H9 (cell line): ENCODE measurements around the gene NSD1. TPM values are rescaled to one million over a fixed set of nuclear protein-coding genes. Genes with fewer than 3 reads are reported as not detected.

Experiments
- DNase-seq: peaks from one replicate; pipeline ENCODE4 v3.0.0-alpha.2; 2017
- H2AFZ ChIP-seq: one replicate; pipeline ENCODE4 v1.6.1; 2013; ENCODE audit warnings: mild to moderate bottlenecking, low read length, control low read depth, moderate library complexity
- H2AK5ac ChIP-seq: 2 replicates; pipeline ENCODE4 v1.6.1; 2013; ENCODE audit warnings: low read length, control low read depth, mixed read lengths; ENCODE audit not compliant: insufficient read length
- H2BK120ac ChIP-seq: one replicate; pipeline ENCODE4 v1.6.1; 2013; ENCODE audit warnings: low read depth, mild to moderate bottlenecking, low read length, control low read depth, inconsistent platforms; ENCODE audit not compliant: poor library complexity, severe bottlenecking
- H2BK12ac ChIP-seq: 2 replicates; pipeline ENCODE4 v1.6.1; 2013; ENCODE audit warnings: low read length, control low read depth, mixed read lengths, low read depth; ENCODE audit not compliant: insufficient read length
- H2BK15ac ChIP-seq: 2 replicates; pipeline ENCODE4 v1.6.1; 2013; ENCODE audit warnings: low read depth, low read length, control low read depth
- H2BK20ac ChIP-seq: one replicate; pipeline ENCODE4 v1.6.1; 2013; ENCODE audit warnings: low read depth, mild to moderate bottlenecking, low read length, control low read depth, inconsistent platforms; ENCODE audit not compliant: poor library complexity, severe bottlenecking
- H2BK5ac ChIP-seq: 2 replicates; pipeline ENCODE4 v1.6.1; 2013; ENCODE audit warnings: low read length, control low read depth, mixed read lengths; ENCODE audit not compliant: insufficient read length
- H3K14ac ChIP-seq: 2 replicates; pipeline ENCODE4 v1.6.1; 2013; ENCODE audit warnings: low read length, control low read depth; ENCODE audit not compliant: insufficient read depth
- H3K18ac ChIP-seq: 2 replicates; pipeline ENCODE4 v1.6.1; 2013; ENCODE audit warnings: low read depth, mild to moderate bottlenecking, mixed read lengths, low read length, control low read depth; ENCODE audit not compliant: insufficient read length
- H3K23ac ChIP-seq: 2 replicates; pipeline ENCODE4 v1.6.1; 2013; ENCODE audit warnings: low read length, control low read depth, mixed read lengths, low read depth; ENCODE audit not compliant: insufficient read length
- H3K23me2 ChIP-seq: 2 replicates; pipeline ENCODE4 v1.6.1; 2013; ENCODE audit warnings: low read depth, mild to moderate bottlenecking, mixed read lengths, low read length, control low read depth; ENCODE audit not compliant: insufficient read length, poor library complexity, severe bottlenecking
- H3K27ac ChIP-seq: 2 replicates; pipeline ENCODE4 v1.5.1; 2013; ENCODE audit warnings: low read length, control low read depth, mixed read lengths, low read depth; ENCODE audit not compliant: insufficient read length
- H3K27me3 ChIP-seq: 2 replicates; pipeline ENCODE4 v1.6.1; 2013; ENCODE audit warnings: low read length, control low read depth, inconsistent platforms; ENCODE audit not compliant: insufficient read depth
- H3K4ac ChIP-seq: 2 replicates; pipeline ENCODE4 v1.6.1; 2013; ENCODE audit warnings: low read depth, mild to moderate bottlenecking, control low read depth, inconsistent platforms, low read length, moderate library complexity
- H3K4me1 ChIP-seq: 2 replicates; pipeline ENCODE4 v1.6.1; 2013; ENCODE audit warnings: low read length, control low read depth, inconsistent platforms; ENCODE audit not compliant: insufficient read depth
- H3K4me2 ChIP-seq: 2 replicates; pipeline ENCODE4 v1.6.1; 2013; ENCODE audit warnings: low read length, control low read depth, mixed read lengths; ENCODE audit not compliant: insufficient read length, insufficient read depth
- H3K56ac ChIP-seq: 2 replicates; pipeline ENCODE4 v1.6.1; 2013; ENCODE audit warnings: low read depth, mild to moderate bottlenecking, mixed read lengths, low read length, control low read depth; ENCODE audit not compliant: insufficient read length
- H3K79me1 ChIP-seq: 2 replicates; pipeline ENCODE4 v1.6.1; 2013; ENCODE audit warnings: low read depth, mild to moderate bottlenecking, moderate library complexity, low read length, control low read depth, inconsistent platforms; ENCODE audit not compliant: insufficient read depth, poor library complexity, severe bottlenecking
- H3K79me2 ChIP-seq: 2 replicates; pipeline ENCODE4 v1.6.1; 2013; ENCODE audit warnings: low read length, control low read depth, inconsistent platforms; ENCODE audit not compliant: insufficient read depth
- H3K9ac ChIP-seq: 2 replicates; pipeline ENCODE4 v1.6.1; 2013; ENCODE audit warnings: low read length, control low read depth, mixed read lengths; ENCODE audit not compliant: insufficient read length; ENCODE audit errors: extremely low read depth
- H3K9me3 ChIP-seq: one replicate; pipeline ENCODE4 v1.6.1; 2013; ENCODE audit warnings: low read depth, low read length, inconsistent platforms; ENCODE audit not compliant: control insufficient read depth
- H3T11ph ChIP-seq: one replicate; pipeline ENCODE4 v1.6.1; 2013; ENCODE audit warnings: mild to moderate bottlenecking, low read length, control low read depth, inconsistent platforms
- H4K20me1 ChIP-seq: one replicate; pipeline ENCODE4 v1.6.1; 2013; ENCODE audit not compliant: control insufficient read depth, insufficient read length, insufficient read depth
- H4K5ac ChIP-seq: 2 replicates; pipeline ENCODE4 v1.6.1; 2013; ENCODE audit warnings: low read depth, mild to moderate bottlenecking, mixed read lengths, low read length, control low read depth; ENCODE audit not compliant: insufficient read length
- H4K8ac ChIP-seq: replicated peaks from 2 replicates; pipeline ENCODE4 v1.6.1; 2013; ENCODE audit warnings: low read length, control low read depth, mixed read lengths, low read depth; ENCODE audit not compliant: insufficient read length
- H4K91ac ChIP-seq: 2 replicates; pipeline ENCODE4 v1.6.1; 2013; ENCODE audit warnings: low read depth, mild to moderate bottlenecking, moderate library complexity, mixed read lengths, low read length, control low read depth; ENCODE audit not compliant: insufficient read length
- H3K27ac Mint-ChIP-seq, 3 experiments: 2 replicates in 2 of 3; 3 replicates in 1 of 3; pipeline ENCODE4 v1.8.0; 2020 to 2021; ENCODE audit warnings: mixed read lengths in 3 of 3, mild to moderate bottlenecking in 1 of 3, moderate library complexity in 1 of 3
- H3K27me3 Mint-ChIP-seq: 2 replicates; pipeline ENCODE4 v1.8.0; 2021; ENCODE audit warnings: low read depth, mild to moderate bottlenecking, moderate library complexity, mixed read lengths
- H3K36me3 Mint-ChIP-seq, 3 experiments: 2 replicates in 2 of 3; 3 replicates in 1 of 3; pipeline ENCODE4 v1.8.0; 2020 to 2021; ENCODE audit warnings: low read depth in 3 of 3, mixed read lengths in 3 of 3; ENCODE audit not compliant: insufficient read depth in 1 of 3
- H3K4me1 Mint-ChIP-seq, 2 experiments: 2 replicates each; pipeline ENCODE4 v1.8.0; 2020; ENCODE audit warnings: mixed read lengths in 2 of 2
- H3K4me3 Mint-ChIP-seq, 2 experiments: 2 replicates in 1 of 2; 3 replicates in 1 of 2; pipeline ENCODE4 v1.8.0; 2020 to 2021; ENCODE audit warnings: mild to moderate bottlenecking in 2 of 2, mixed read lengths in 2 of 2, moderate library complexity in 1 of 2
- H3K9me3 Mint-ChIP-seq, 2 experiments: 2 replicates in 1 of 2; 3 replicates in 1 of 2; pipeline ENCODE4 v1.8.0; 2020; ENCODE audit warnings: mild to moderate bottlenecking in 2 of 2, mixed read lengths in 2 of 2, moderate library complexity in 1 of 2
- CTCF ChIP-seq: fragments of 200-600 bp; sonication (generic); conservative IDR thresholded peaks from 3 replicates; pipeline ENCODE4 v1.8.0; 2021; ENCODE audit warnings: antibody characterized with exemption, mild to moderate bottlenecking
- WGBS: extraction: QIAGEN DNeasy Blood & Tissue Kit; methylation state at CpG from one replicate; pipeline ENCODE4 v1.1.7; 2013; ENCODE audit warnings: missing lambda C conversion rate, low lambda C conversion rate, mixed read lengths; ENCODE audit not compliant: insufficient read length; ENCODE audit errors: extremely low coverage; 5-methylcytosine and 5-hydroxymethylcytosine counted together
- total RNA-seq: library from RNA; stranded (reverse); gene quantifications from 2 replicates; pipeline ENCODE4 v1.2.1, GENCODE V29; 2021

Gene NSD1
- total RNA-seq, 1 experiment from 2014 or later = 213 TPM

- Histone ChIP-seq H3K14ac (no peak overlapping the region), H3K23ac (no peak overlapping the region), H3K4me1 (peaks cover 5% of the 10 kb centered on the region; the same call in 1 of the 2 replicates), H3K9me3 (no peaks in the 10 kb centered on the region), H2BK5ac (no peak overlapping the region), H3K79me1 (no peaks in the 10 kb centered on the region), H3K79me2 (no peaks in the 10 kb centered on the region), H3K4ac (no peak overlapping the region), H3K56ac (no peak overlapping the region), H3T11ph (no peak overlapping the region), H3K27ac (no peak overlapping the region), H2BK12ac (no peak overlapping the region), H4K20me1 (no peaks in the 10 kb centered on the region), H4K8ac (no peak overlapping the region), H2AFZ (no peak overlapping the region), H2AK5ac (no peak overlapping the region), H2BK15ac (no peak overlapping the region), H3K9ac (no peak overlapping the region), H4K91ac (no peak overlapping the region), H3K4me2 (no peak overlapping the region), H2BK20ac (no peak overlapping the region), H3K27me3 (no peaks in the 10 kb centered on the region), H3K23me2 (no peaks in the 10 kb centered on the region), H2BK120ac (no peak overlapping the region), H4K5ac (no peak overlapping the region), H3K18ac (no peak overlapping the region)
- no peak for TF ChIP-seq CTCF
- peaks cover 1% of the 10 kb centered on the region; the same call in 1 of the 2 replicates for H3K27me3 Mint-ChIP-seq
- H3K4me1 Mint-ChIP-seq = peaks cover 16 to 28% of the 10 kb centered on the region in 2 experiments
- no peak for DNase-seq
- no peaks in the 10 kb centered on the region for H3K9me3 Mint-ChIP-seq
- no peak overlapping the region for H3K4me3 Mint-ChIP-seq
- no CpG with 5 or more reads among the region's 9 CpGs for WGBS
- H3K36me3 Mint-ChIP-seq = peaks cover 0 to 2% (median 0%) of the 10 kb centered on the region in 3 experiments; a peak in 1 of 7 replicates
- no peak overlapping the region for H3K27ac Mint-ChIP-seq
Measured at GRCh38 chr5:177103523-177104253, 29.9 kb upstream of the NSD1 start.
